Ishikawa (cell line): ENCODE data around the gene HTR3A.

Experiments
- CEBPB ChIP-seq: IDR thresholded peaks from 2 replicates; pipeline ENCODE4 v1.6.1; 2012
- CREB1 ChIP-seq: IDR thresholded peaks from 2 replicates; pipeline ENCODE4 v1.6.1; 2012; ENCODE audit warnings: low read depth
- EGR1 ChIP-seq: IDR thresholded peaks from 2 replicates; pipeline ENCODE4 v1.6.1; 2012
- EP300 ChIP-seq: IDR thresholded peaks from 2 replicates; pipeline ENCODE4 v1.6.1; 2012; ENCODE audit warnings: borderline replicate concordance
- FOXM1 ChIP-seq: IDR thresholded peaks from 2 replicates; pipeline ENCODE4 v1.6.1; 2012; ENCODE audit warnings: low read depth, borderline replicate concordance
- MAX ChIP-seq: IDR thresholded peaks from 2 replicates; pipeline ENCODE4 v1.6.1; 2012
- NFIC ChIP-seq: IDR thresholded peaks from 2 replicates; pipeline ENCODE4 v1.6.1; 2012
- RAD21 ChIP-seq: IDR thresholded peaks from 2 replicates; pipeline ENCODE4 v1.6.1; 2012; ENCODE audit warnings: low read depth
- REST ChIP-seq: IDR thresholded peaks from 2 replicates; pipeline ENCODE4 v1.6.1; 2012; ENCODE audit warnings: low read depth, mild to moderate bottlenecking
- TAF1 ChIP-seq: IDR thresholded peaks from 2 replicates; pipeline ENCODE4 v1.6.1; 2012; ENCODE audit warnings: low read depth, mild to moderate bottlenecking
- TCF12 ChIP-seq: IDR thresholded peaks from 2 replicates; pipeline ENCODE4 v1.6.1; 2012; ENCODE audit warnings: low read depth
- TEAD4 ChIP-seq: IDR thresholded peaks from 2 replicates; pipeline ENCODE4 v1.6.1; 2012
- USF1 ChIP-seq: IDR thresholded peaks from 2 replicates; pipeline ENCODE4 v1.6.1; 2012
- YY1 ChIP-seq: IDR thresholded peaks from 2 replicates; pipeline ENCODE4 v1.6.1; 2012; ENCODE audit warnings: low read depth
- ZBTB7A ChIP-seq: IDR thresholded peaks from 2 replicates; pipeline ENCODE4 v1.6.1; 2012; ENCODE audit warnings: low read depth

Gene HTR3A

GRCh38 chr11:114036958-114037357 is 62.0 kb downstream of the HTR3A start:
- TF ChIP-seq USF1 (no peak), TEAD4 (no peak), CEBPB (no peak), MAX (no peak), EP300 (no peak), RAD21 (no peak), TAF1 (no peak), TCF12 (no peak), EGR1 (no peak), ZBTB7A (no peak), CREB1 (no peak)

GRCh38 chr11:114039551-114039950 is 64.6 kb downstream of the HTR3A start:
- TF ChIP-seq CEBPB (no peak), TAF1 (no peak), RAD21 (no peak), ZBTB7A (no peak), YY1 (no peak), USF1 (no peak), NFIC (no peak), CREB1 (no peak), TCF12 (no peak), MAX (no peak), EGR1 (no peak), REST (no peak), EP300 (no peak), TEAD4 (no peak), FOXM1 (no peak)
